22Rv1 (cell line): ENCODE results near the gene ZDHHC6.

ENCODE experiments used
- CTCF ChIP-seq: fragments of 450-650 bp; IDR thresholded peaks from 2 replicates; pipeline ENCODE4 v1.5.1; 2017; ENCODE audit warnings: mild to moderate bottlenecking
- ZFX ChIP-seq: fragments of 450-650 bp; IDR thresholded peaks from 2 replicates; pipeline ENCODE4 v1.6.1; 2017; ENCODE audit warnings: antibody characterized with exemption, borderline replicate concordance

GRCh38 chr10:112446055-112446854 is 459 bp downstream of the ZDHHC6 start:
- TF ChIP-seq ZFX, result no peak
- no peak for TF ChIP-seq CTCF
